HG02642 (cell line): ENCODE data around the gene POLD3.

Experiments
- ATAC-seq: cut with Tn5 transposase; IDR thresholded peaks from one replicate; pipeline ENCODE4 v1.9.1; 2021; ENCODE audit warnings: mild to moderate bottlenecking; ENCODE audit not compliant: unreplicated experiment, poor library complexity

The POLD3 gene

DNA sequence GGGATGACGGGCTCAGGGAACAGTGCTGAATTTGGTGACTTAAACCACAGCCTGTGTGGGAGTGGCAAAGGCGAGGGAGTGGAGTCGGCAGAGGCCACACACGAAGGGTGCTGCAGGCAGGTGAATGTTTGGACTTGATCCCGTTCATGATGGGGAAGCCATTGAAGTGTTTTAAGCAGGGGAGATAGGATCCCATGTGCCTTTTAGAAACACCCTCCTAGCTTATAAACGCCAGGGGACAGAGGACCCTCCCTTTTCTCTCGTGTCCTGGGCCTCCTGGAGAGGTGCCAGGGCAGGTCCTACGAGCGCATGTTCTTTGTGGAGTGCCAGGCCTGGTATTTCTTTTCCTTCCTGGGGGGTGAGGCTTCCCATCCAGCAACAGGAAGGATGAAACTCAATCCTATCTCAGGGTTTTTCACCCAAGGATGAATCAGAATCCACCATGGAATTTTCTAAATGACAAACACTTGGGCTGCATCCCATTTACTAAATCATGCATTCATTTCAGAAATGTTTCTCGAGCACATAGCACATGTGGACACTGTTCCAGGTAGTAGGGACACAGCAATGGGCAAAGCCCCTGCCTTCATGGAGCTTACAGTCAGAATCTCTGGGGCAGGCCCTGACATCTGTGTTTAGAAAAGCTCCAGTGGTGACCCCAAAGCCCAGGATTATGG, 79.3 kb downstream of the POLD3 start:
- ATAC-seq, result no peak

DNA sequence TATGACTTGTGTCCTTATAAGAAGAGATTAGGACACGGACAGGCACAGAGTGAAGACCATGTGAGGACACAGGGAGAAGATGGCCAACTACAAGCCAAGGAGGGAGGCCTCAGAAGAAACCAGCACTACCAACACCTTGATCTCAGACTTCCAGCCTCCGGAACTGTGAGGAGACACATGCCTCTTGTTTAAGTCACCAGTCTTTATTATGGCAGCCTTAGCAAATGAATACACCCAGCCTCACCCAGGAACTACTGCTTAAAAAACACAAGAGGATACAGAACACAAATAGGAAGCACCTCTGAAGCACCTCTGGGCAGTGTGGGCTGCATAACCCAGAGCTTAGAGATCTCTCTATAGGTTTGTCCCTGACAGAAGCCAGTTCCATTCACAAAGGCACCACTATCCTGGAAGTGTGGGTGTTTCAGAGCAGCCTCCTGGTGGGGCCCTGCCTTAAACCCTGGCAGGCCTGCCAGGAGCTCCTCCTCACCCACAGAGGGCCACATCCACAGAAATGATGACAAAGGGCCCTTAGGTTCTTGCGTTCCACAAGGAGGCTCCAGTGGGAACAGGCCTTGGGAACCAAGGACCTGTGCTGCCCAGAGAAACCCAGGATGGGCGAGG, 80.1 kb downstream of the POLD3 start:
- no peak for ATAC-seq

DNA sequence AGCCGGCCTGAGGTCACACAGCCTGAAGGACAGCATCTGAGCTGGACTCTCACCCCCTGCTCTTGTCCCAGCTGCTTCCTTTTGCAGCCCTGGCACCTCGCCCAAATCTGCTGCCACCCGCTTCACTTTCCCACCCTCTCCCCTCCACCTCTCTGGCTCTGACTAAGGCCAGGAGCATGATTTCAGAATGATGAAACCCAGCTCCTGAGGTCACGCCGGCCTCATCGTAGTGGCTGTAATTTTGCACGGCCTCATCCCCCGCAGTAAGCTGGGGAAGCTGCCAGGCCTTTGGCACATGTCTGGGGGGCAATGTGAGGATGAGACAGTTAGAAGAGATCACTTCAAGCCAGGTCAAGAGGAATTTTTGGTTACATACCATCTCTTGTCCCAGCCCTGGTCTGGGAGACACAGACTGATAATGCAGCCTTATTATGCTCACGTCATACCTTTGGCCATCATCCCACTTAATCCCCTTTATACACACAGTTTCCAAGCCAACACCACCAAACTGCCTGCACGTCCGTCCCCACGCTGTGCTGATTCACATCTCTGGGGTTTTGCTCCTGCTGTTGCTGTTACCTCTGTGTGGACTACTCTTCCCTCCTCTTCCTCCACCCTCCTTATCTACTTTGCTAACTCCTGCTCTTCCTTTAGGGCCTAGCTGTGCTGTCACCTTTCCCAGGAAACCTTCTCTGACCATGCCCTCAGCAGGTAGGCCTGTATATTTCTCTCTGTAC, 80.7 kb downstream of the POLD3 start:
- ATAC-seq, result no peak

DNA sequence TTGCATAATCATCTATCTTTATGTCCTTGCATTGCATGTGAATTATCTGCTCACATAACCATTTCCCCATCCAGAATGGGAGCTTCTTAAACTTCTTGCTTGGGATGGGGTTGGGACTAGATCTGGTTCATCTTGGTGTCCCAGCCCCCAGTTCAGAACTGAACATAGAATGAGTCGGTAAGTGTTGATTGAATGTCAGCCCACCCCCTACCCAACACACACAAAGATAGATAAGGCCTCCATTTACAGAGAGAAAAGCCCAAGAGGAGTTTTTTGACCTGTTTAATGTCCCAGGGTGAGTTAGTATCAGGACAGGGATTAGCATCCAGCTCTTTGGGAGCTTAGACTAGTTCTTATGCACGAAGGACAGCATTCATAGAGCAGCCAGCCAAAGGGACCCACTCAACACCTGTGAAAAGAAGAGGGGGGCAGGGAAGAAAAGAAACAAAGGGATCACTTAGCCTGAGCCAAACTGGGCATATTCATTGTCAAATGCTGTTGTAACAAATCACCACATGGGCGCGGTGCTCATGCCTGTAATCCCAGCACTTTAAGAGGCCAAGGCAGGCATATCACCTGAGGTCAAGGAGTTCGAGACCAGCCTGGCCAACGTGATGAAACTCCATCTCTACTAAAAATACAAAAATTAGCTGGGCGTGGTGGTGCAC, 81.4 kb downstream of the POLD3 start:
- no peak for ATAC-seq

DNA sequence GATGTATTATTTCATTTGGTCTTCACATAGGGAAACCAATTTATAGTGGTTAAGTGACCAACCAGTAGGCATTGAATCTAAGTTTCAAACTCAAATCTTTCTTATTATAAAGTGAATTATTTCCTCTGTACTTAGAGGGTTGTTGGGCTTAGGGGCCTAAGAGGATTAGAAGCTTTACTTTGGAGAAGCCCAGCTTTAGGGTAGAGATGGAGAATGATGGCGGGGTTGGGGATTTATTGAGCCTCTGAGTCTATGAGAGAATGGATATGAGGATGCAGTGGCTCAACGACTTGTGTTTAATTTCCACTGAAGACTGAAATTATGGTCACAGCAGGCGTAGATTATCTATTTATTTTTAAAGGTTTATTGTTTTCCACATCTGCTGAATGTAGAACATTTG, 83.4 kb downstream of the POLD3 start:
- no peak for ATAC-seq

DNA sequence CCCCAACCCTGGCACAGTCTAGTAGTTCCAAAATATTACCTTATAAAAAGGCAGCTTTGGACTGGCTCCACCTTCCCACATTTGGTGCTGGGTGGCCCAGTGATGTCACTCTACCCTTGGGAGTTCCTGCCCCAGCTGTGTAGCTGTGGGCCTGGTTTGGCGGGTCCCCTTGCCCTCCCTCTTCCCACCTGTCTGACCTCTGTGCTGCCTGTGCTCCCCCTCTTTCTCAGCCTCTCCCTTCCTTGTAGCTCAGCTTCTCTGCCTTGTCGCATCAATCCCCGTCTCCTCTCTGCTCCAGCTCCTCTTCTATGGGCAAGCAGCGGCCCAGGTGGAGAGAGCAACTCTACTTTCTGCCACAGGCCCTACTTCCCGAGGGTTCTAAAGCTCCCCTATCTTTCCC, 84.2 kb downstream of the POLD3 start:
- ATAC-seq, result no peak

DNA sequence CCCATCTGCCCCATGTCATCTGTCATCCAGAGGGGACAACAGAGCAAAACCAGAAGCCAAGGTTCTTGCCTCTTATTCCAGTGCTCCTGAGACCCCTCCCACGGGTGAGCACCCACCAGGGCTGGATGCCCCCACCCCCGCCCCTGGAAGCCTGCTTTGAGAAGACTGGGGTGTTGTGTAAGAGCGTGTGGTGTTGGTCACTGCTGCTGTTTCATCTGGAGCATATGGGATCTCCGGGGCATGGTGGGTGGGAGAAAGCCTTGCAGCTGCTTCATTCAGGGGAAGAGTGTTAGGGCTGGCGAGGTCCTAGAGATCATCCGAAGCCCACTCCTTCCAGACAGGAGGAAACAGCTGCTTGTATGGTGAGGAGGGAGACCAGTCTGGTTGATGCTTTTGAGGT, 84.7 kb downstream of the POLD3 start:
- no peak for ATAC-seq

DNA sequence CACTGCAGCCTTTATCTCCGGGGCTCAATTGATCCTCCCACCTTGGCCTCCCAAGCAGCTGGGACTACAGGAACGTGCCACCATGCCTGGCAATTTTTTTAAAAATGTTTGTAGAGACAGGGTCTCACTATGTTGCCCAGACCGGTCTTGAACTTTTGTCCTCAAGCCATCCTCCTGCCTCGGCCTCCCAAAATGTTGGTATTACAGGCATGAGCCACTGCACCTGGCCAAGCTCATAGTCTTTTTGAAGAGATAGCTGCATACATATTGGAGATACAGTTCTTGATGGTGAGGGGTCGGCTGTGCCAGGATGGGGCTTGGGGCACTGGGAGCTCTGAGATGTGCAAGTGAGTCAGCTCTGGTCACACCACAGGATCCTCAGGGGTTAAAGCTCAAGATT, 85.7 kb downstream of the POLD3 start:
- no peak for ATAC-seq

DNA sequence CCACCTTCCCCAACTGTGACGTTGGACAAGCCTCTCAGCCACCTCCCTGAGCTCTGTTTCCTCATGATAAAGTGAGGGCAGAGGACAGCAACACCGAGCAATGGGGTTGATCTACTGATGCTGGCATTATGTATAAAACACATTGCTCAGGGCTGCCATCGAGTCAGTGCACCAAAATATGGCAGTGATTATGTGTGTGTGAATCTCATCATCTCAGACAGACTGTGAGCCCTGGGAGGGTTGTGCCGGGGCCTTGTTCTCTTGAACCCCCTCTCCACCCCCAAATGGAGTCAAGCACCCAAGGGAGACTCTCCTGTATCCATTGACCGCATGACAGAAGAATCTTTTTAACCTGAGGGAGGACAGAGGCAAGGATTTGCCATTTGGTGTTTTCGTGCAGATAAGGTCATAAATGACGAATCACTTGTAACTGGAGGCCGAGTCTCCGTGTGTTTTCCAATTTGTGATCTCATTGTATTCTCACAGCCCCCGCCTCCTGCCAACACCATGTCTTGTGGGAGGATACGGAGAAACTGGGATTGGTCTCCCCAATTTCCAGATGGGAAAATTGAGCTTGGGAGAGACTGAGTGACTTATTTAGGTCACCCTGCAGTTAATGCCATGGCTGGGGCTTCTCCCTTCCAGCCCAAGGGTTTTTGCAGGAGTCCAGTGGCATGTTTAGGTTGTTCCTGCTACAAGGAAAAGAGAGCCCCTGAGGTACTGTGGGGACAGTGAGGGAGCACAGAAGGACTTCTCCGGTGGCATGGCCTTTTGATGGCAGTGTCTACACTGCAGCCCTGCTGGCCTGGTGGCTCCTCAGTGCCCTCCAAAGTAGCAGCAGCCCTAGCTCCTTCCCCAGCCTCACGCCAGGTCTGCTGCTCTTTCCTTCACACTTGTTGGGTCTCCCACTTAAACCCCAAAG, 86.5 kb downstream of the POLD3 start:
- no peak for ATAC-seq

DNA sequence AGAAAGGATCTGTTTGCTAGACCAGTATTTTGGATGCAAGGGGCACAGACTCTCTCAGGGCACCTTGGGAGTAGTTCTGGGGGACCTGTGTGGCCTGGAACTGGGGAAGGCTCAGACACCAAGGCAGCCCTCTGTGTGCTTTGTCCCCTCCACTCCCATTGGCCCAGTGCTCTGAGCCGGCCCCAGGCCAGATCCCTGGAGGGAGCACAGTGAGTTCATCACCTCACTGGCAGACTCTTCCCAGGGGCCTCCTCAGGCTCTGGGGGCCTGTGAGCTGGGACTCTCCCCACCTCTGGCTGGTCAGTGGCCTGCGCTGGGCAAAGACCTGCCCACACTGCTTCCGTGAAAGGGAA, 87.1 kb downstream of the POLD3 start:
- ATAC-seq, result no peak

DNA sequence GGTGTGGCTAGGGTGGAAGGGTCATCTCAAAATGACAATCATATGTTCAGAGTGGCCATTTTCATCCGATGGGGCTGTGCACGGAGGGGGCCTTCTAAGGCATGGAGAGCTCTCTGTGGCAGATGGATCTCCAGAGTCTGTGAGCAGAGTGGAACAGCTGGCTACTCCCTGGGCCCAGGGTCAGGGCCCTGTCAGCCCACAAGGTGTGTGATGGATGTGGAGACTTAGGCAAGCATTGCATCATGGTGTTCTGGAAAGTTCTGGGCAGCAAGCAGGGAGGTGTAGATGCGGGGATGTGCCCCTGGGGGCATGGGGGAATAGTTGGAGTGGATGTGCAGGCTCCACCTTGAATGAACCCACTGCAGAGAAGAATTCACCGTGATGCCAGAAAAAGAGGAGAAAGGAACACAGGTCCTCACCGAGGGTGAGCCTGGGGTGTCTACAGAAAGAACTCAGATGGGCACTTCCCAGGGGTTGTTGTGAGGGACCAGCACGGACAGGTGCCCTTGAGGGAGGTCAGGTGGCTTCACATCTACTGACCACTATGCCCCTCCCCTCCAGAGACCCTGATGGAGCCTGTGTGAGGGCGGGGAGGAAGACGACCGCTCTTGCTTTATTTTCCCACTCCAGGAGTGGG, 87.8 kb downstream of the POLD3 start:
- ATAC-seq, result no peak

DNA sequence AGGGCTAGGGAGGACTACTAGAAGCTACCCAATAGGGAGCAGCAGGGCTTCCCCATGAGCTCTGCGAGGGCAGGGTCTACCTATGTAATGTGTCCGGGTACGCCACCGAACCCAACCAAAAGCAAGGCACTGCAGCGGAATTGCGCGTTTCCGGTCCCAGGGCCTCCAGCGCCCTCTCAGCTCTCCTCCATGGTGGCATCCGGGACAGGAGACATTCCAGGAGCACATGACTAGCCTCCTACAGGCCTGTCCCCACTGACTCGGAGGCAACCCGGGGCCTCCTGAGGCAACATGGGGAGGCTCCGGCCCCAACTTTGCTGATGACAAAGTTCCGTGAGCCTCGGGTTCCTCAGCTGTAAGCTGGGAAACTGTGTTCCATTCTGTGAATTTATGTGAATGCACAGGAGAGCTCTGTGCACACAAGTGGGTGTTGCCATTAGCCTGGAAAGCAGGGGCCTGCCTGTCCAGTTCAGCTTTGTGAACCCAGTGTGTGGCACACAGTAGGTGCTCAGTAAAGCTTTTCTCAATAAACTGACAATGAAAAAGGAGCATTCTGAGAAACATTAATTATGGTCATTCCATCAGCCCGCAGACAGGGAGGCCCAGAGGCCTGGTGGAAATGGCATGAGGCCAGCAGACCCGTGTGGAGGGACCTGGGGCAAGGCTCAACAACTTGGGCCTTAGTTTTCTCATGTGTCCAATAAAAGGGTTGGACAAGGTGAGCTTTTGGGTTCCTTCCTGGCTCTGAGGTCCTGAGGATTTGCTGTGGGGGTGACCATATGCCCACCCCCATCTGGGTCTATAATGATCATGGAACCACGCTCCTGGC, 88.5 kb downstream of the POLD3 start:
- ATAC-seq, result no peak

DNA sequence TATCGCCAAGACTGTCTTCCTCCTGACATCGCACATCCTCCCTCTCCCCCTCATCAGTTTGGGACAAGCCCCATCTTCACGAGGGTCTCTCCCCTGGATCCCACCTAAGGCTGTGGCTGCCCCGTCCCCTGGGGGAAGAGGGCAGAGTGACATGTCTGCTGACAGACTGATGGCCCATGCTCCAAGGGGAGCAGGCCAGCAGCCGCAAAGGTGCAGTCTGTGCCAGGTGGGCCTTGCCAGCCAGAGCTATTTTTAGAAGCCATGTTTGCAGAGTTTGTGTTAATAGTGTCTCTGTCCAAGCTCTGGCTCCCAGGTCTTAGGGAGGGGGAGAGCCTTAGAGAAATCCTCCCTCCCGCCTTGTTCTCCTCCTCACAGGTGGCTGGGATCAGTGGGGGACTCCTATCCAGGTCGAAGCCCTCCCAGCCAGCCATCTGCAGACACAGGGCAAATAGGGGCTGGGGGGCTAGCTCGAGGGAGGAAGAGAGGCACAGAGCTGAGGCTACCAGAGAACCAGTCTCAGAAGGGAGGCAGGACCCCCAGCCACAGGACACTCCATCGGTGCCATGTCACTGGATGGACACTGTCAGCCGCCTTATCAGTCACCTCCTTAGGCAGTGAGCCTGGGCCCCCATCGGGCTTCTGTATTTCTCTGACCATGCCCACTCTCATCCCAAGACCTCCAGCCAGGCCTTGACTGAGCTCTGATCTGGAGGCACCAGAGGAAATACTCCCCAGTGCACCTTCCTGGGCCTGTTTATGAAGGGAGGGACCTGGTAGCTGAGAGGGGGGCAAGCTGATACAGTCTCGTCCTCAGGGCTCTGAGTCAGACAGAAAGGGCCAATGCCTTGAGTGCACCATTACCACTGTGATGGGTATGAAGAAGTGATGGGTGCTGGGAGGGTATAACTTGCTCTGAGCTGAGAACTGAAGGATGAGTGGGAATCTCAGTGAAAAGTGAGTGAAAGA, 89.6 kb downstream of the POLD3 start:
- ATAC-seq, result no peak

DNA sequence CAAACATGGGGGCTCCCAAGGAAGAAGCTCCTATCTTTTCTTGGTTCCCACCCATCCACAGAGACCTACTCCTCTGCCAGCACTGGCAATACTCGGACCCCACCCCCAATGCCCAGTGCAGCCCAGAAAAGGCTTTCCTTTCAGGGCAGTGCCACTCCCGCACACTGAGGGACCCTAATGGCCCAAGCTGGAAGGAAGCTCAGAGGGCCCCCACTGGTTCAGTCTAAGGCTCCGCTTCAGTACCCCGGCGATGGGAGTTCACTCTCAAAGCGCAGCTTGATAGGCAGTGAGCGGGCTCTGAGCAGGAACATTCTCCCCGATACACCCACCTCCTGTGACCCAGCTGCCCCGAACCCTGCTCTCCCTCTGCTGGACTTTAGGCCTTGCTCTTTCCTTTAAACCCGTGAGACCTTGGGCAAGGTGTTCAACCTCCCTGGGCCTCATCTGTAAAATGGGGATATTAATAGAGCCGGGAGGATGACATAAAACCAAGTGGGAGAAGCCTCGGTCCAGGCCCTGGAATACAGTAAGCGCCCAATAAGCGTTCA, 90.4 kb downstream of the POLD3 start:
- ATAC-seq, result no peak

DNA sequence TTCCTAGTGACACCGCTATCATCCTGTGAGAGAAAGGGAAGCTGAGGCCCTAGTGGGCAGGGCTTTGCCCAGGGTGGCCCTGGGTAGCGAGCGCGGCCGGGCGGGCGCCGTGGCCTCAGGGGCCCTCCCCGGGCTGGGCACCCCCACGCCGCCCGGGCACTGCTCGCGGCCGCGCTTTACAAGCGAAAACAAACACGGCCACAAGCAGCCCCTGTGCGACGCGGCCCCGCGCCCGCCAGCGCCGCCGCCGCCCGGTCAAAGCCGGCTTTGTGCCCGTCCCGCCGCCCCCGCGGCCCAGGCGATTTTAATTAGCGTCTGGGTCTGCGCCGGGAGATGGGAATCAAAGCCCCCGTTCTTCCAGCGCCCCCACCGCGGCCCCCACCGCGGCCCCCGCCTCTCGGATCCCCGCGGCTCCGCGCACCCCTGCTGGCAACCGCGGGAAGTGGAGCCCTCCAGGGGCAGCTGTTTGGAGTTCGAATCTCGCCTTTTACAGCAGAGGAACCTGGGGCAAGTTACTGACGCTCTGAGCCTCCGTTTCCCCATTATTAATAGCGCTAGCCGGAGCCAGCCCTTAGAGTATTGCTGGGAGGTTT, 91.0 kb downstream of the POLD3 start:
- ATAC-seq, result no peak

DNA sequence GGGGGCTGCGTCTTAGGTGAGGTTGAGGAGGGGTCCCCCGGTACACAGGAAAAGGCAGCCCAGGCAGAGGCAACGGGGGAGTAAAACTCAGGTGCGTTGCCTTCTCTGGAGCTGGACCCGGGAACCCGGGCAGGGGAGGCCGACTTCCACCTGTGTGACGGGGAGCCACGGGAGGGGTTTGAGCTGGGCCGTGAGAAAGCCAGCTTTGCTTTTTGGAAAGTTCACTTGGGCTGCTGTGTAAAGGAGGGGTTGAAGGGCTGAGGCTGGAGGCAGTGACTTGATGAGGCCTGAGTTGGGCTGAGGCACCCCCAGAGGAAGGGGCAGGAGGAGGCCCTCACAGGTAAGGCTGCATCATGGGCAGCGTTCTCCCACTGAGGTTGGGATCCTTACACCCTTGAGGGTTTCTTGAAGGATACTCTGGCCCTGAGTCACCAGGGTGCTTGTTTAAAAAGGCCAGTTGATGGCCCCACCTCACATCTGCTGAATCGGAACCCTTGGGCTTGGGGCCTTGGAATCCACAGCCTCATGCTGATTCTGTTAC, 91.6 kb downstream of the POLD3 start:
- ATAC-seq, result no peak

DNA sequence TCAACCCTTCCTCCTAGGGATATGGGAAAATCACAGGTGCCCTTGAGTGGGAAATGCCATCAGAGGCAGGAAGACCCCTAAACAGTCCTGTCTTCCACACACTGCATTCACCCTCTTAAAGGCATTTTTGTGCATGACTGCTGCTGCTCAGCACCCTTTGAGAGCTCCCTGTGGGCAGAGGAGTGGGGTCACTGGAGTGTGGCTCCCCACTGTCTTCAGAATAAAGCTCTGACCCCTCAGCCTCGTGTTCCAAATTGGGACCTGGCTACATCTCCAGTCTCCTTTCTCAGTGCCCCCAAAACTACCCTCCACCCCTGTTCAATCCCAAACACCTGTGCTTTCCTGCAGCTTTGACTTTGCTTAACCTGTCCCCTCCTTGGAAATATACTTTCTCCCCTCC, 92.3 kb downstream of the POLD3 start:
- ATAC-seq, result no peak
